Immature natural killer cell (primary cell): ENCODE results near the gene SCYGR6. TPM values are rescaled to one million over a fixed set of nuclear protein-coding genes. Genes with fewer than 3 reads are reported as not detected.
"Not testable (repeated sequence)": the region's sequence is repeated elsewhere in the genome, so short reads cannot be mapped to it uniquely, and the experiment has no call there.

Experiments
- DNase-seq, 3 donors: peaks; one replicate each; pipeline ENCODE4 v3.0.0; 2022; ENCODE audit warnings: mixed read lengths in 1 of 3
- H3K27ac Mint-ChIP-seq, 6 donors: one replicate each; pipeline ENCODE4 v1.8.0; 2020; ENCODE audit warnings: mixed read lengths in 6 of 6, mild to moderate bottlenecking in 5 of 6, inconsistent platforms in 4 of 6, moderate library complexity in 3 of 6
- H3K27me3 Mint-ChIP-seq, 3 donors: one replicate each; pipeline ENCODE4 v1.8.0; 2020 to 2021; ENCODE audit warnings: low read depth in 3 of 3, mild to moderate bottlenecking in 3 of 3, mixed read lengths in 3 of 3, moderate library complexity in 3 of 3, inconsistent platforms in 1 of 3
- H3K36me3 Mint-ChIP-seq, 3 donors: one replicate each; pipeline ENCODE4 v1.8.0; 2020; ENCODE audit warnings: mixed read lengths in 3 of 3, inconsistent platforms in 2 of 3, mild to moderate bottlenecking in 2 of 3
- H3K4me1 Mint-ChIP-seq, 2 donors: one replicate each; pipeline ENCODE4 v1.8.0; 2020; ENCODE audit warnings: inconsistent platforms in 2 of 2, mild to moderate bottlenecking in 2 of 2, mixed read lengths in 2 of 2, moderate library complexity in 1 of 2
- H3K4me3 Mint-ChIP-seq, 5 donors: one replicate each; pipeline ENCODE4 v1.8.0; 2020; ENCODE audit warnings: mild to moderate bottlenecking in 5 of 5, mixed read lengths in 5 of 5, inconsistent platforms in 3 of 5, moderate library complexity in 3 of 5
- H3K9me3 Mint-ChIP-seq, 6 donors: one replicate each; pipeline ENCODE4 v1.8.0; 2020; ENCODE audit warnings: mild to moderate bottlenecking in 6 of 6, mixed read lengths in 6 of 6, inconsistent platforms in 4 of 6, moderate library complexity in 3 of 6
- polyA plus RNA-seq, 3 donors: library from polyadenylated mRNA; unstranded; fragments of 300-500 nt; fragmentation: Illumina TruSeq; gene quantifications; one replicate each; pipeline ENCODE4 v1.2.3, GENCODE V29; 2021

Gene SCYGR6, protein sequence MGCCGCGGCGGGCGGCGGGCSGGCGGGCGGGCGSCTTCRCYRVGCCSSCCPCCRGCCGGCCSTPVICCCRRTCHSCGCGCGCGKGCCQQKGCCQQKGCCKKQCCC
- polyA plus RNA-seq = not detected

DNA sequence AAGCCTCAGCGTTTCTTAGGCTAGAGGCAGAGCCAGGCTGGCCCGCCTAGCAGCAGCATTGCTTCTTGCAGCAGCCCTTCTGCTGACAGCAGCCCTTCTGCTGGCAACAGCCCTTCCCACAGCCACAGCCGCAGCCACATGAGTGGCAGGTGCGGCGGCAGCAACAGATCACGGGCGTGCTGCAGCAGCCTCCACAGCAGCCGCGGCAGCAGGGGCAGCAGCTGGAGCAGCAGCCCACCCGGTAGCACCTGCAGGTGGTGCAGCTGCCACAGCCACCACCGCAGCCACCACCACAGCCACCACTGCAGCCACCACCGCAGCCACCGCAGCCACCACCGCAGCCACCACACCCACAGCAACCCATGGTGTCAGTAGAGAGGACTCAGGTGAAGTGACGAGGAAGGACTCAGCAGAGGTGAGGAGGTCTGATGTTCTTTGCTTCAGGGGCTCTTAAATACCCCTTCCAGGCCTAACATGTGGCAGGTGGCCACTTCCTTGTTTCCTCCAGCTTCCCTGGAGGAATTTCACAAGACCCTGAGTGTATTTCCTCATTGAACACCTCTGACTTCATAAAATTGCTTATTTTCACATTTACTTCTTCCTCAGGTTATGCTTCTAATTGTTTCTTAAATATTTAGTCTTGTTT, at the start of gene SCYGR6:
Gene SCYGR6, minus strand, starts transcription at position 364 of the 646 bp plus-strand sequence. Its CDS starts 0 bp downstream, at position 364.
- no peak for DNase-seq
- no peak within 1 kb of the TSS for H3K4me3 Mint-ChIP-seq
- no peaks in the 10 kb centered on the region for H3K4me1 Mint-ChIP-seq
- no peaks in the 10 kb centered on the region for H3K9me3 Mint-ChIP-seq
- H3K36me3 Mint-ChIP-seq = no peaks in the 10 kb centered on the region
- H3K27ac Mint-ChIP-seq = no peak within 1 kb of the TSS
- peaks cover 0 to 8% (median 4%) of the 10 kb centered on the region in 3 donors for H3K27me3 Mint-ChIP-seq

DNA sequence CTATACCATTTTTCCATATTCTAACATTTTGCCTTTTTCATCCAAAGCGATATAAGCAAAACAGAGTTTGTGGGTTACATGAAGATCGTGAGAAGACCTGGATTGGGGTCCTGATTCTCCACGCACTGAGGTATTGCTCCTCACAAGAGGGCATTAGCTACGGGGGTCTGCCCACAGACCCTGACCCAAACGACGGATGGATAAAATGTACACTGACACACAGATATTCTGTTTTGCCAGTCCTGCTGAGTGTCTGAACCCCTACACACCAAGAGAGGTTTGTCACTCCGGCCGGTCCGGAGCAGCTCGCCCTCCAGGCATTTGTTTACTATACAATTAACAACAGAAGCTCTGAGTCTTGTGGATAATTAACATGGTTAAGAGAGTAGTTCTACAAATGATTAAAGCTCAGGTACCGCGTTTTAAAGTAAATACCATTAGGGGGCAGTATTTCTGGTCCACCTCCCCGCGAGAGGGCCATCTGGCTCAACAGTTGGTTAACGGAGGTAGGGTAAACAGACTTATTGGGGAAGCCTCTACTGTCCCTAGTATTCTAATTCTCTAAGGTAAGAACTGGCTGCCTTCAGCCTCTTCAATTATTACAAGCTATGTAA, 49.6 kb upstream of the SCYGR6 start:
- no peak overlapping the region for H3K4me3 Mint-ChIP-seq

DNA sequence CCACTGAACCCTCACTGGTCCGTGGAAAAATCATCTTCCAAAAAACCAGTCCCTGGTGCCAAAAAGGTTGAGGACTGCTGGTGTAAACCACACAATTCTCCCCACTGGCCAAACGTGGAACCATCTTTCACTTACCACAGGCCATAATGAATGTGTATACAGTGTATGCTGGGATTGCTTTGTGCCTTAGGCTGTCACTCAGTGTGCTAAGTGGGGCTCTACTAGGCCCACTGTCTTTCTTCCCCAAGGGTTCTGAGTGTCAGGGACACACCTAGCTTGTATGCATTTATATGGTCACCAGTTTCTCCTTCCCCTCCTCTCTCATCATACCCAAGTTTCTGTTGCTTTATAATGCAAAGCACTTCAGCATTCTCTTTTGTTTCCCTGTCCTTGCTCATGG, 48.4 kb upstream of the SCYGR6 start:
- no peak for DNase-seq
- Mint-ChIP-seq H3K27me3 (peaks cover 0 to 4% (median 2%) of the 10 kb centered on the region in 3 donors), H3K36me3 (no peaks in the 10 kb centered on the region), H3K4me1 (no peaks in the 10 kb centered on the region), H3K4me3 (no peak overlapping the region), H3K27ac (no peak overlapping the region), H3K9me3 (no peaks in the 10 kb centered on the region)

More for the DNA sequence above, 49.6 kb upstream of the SCYGR6 start:
- Mint-ChIP-seq H3K27me3 (peaks cover 0 to 4% (median 2%) of the 10 kb centered on the region in 3 donors), H3K4me1 (no peaks in the 10 kb centered on the region), H3K36me3 (no peaks in the 10 kb centered on the region), H3K9me3 (no peaks in the 10 kb centered on the region), H3K27ac (no peak overlapping the region)
- DNase-seq = no peak

DNA sequence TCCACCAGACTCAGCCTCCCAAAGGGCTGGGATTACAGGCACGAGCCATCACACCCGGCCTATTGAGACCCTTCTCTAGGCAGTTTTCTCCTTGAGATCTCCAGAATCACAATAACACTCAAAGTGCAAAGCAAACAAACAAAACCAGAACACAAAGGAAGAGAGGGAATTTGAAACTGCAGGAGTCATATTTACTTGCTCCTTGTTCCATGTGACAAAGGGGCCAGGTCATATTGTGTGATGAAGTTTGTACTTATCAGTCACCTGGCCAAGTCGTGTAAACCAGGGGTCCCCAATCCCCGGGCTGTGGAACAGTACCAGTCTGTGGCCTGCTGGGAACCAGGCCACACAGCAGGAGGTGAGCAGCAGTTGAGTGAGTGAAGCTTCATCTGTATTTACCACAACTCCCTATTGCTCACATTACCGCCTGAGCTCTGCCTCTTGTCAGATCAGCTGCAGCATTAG, 47.7 kb upstream of the SCYGR6 start:
- H3K27me3 Mint-ChIP-seq = peaks cover 0 to 4% (median 4%) of the 10 kb centered on the region in 3 donors
- no peaks in the 10 kb centered on the region for H3K9me3 Mint-ChIP-seq
- H3K36me3 Mint-ChIP-seq = no peaks in the 10 kb centered on the region
- no peak overlapping the region for H3K27ac Mint-ChIP-seq
- H3K4me1 Mint-ChIP-seq = no peaks in the 10 kb centered on the region
- no peak for DNase-seq
- no peak overlapping the region for H3K4me3 Mint-ChIP-seq

DNA sequence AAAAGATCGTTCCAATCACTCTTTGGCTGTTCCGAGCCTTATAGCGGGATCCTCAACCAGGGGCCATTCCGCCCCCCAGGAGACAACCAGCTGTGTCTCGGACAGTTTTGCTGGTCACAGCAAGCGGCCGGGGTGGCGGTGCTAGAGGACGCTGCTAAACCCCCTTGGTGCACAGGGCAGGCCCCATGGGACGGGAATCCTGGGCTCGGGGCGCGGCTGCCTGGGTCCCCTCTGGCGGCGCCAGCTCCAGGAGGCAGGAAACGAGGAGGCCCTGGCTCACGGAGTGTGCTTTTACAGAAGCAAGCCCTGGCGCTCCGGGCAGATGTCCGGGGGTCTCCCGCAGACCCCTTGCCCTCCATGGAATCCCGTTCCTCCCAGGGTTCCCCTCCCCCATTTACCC, 43.3 kb upstream of the SCYGR6 start:
- peaks cover 0 to 2% (median 2%) of the 10 kb centered on the region in 3 donors for H3K27me3 Mint-ChIP-seq
- DNase-seq = no peak

DNA sequence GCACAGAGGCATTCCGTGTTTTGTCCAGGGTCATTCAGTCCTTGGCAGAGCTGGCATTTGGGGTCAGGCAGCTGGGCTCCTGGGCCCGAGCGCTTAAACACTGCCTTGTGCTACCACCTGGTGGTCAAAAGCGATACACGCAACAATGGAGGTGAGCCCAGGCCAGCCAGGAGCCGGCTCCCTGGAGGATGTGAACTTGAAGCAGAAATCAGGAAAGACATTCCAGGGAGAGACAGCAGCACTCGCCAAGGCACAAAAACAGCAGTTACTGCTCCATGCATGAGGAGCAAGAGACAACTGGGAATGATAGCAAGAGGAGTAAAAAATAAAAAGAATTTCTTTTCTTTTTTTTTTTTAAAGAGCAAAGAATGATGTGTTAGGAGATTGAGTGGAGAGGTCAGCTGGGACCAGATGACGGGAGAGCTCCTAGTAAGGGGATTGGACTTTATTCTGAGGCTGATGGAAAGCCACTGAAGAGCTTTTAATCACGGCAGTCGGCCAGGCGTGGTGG, 41.9 kb upstream of the SCYGR6 start:
- no peak overlapping the region for H3K27ac Mint-ChIP-seq

More for the DNA sequence above, 43.3 kb upstream of the SCYGR6 start:
- H3K4me3 Mint-ChIP-seq = no peak overlapping the region
- no peaks in the 10 kb centered on the region for H3K36me3 Mint-ChIP-seq
- no peaks in the 10 kb centered on the region for H3K9me3 Mint-ChIP-seq
- H3K4me1 Mint-ChIP-seq = no peaks in the 10 kb centered on the region
- H3K27ac Mint-ChIP-seq = no peak overlapping the region

DNA sequence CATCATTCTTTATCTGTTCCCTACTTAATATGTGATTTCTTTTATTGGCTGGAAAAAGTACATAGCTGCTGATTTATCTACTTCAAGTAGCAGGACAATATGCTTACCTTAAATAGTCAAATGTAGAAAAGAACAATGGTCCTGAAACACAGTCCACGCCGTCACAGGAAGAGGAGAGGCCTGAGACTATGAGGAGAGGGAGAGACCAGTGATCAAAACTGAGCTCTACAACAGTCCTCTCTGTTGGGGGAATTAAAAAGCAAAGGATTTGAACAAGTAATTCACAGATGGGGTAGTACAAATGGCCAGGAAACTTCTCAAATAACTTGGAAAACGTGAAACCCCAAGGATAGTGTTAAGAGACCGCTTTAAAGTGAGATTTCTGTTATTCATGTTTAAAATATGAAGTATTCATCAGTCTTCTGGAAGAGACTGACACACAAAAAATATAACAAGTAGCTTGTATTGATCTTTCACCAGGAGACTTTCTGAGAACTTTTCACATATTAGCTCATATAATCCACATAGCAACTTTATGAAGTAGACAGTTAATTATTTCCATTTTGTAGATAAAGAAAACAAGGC, 41.3 kb upstream of the SCYGR6 start:
- no peak overlapping the region for H3K27ac Mint-ChIP-seq
- H3K4me1 Mint-ChIP-seq = no peaks in the 10 kb centered on the region
- H3K27me3 Mint-ChIP-seq = peaks cover 0 to 2% (median under 1%) of the 10 kb centered on the region in 3 donors
- peak in 1 of 3 donors; percentile 1 for DNase-seq
- no peaks in the 10 kb centered on the region for H3K36me3 Mint-ChIP-seq
- no peaks in the 10 kb centered on the region for H3K9me3 Mint-ChIP-seq
- H3K4me3 Mint-ChIP-seq = no peak overlapping the region

More for the DNA sequence above, 41.9 kb upstream of the SCYGR6 start:
- DNase-seq = peak in 2 of 3 donors; percentile 17 to 20
- Mint-ChIP-seq H3K9me3 (no peaks in the 10 kb centered on the region), H3K4me3 (no peak overlapping the region), H3K4me1 (no peaks in the 10 kb centered on the region), H3K27me3 (peaks cover 0 to 2% (median 2%) of the 10 kb centered on the region in 3 donors), H3K36me3 (no peaks in the 10 kb centered on the region)

DNA sequence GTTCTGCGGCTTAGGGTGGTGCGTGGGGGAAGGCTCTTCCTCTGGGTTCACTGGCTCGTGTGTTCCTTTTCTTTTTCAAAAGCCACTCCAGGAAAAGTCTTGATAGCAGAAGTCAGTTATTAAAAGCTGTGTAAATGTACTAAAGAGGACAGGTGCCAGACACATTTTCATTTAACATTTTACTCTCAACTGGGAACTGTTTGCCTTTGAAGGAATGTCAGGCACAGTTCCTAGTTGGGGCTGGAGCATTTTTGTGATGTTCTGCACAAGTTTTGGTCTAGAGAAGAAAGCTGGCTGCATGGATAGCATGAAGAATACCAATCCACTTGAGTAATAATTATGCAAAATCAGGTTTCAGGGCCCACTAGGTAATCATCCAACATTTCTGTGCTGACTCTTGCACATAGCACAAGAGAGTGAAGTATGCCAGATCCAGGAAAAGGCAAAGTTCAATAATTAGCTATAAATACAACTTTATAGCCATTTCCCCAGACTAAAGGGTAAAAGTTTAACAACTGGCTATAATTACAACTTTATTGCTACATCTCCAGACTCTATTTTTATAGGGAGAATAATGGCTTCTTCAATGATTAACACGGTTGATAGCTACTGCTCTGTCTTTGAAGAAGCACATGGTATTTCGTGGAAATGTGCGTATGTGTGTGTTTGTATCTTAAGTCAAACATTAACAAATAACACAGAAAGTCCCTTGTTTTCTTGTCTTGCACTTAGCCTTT, 37.4 kb upstream of the SCYGR6 start:
- H3K27me3 Mint-ChIP-seq = peaks cover 0 to 2% (median 0%) of the 10 kb centered on the region in 3 donors

DNA sequence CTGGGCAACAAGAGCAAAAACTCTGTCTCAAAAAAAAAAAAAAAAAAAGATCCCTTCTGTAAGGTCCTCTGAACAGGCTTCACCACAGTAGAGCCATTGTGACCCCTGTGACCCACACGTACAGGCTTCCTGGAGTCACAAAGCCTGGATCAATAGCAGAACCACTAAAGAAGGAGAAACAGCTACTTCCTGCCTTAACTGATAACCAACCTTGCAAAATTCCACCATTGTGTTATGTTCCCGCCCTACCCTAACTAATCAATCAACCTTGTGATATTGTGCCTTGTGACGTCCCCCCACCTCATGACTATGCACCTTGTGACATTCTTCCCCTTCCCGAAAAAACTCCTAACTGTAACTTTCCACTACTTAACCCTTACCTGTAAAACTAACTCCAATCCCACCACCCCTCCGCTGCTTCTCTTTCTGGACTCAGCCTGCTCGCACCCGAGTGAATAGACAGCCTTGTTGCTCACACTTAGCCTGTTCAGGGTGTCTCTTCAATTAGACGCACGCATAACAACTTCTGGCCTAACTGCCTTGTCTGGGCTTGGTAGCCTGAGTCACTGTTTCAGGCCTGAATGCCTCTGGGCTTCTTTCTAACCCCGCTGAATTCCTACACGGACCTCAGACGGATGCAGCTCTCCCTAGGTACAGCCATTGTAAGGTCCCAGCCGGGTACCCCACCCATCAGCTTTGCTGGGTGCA, 35.0 kb upstream of the SCYGR6 start:
- no peak overlapping the region for H3K4me3 Mint-ChIP-seq
- DNase-seq = no peak
- H3K27ac Mint-ChIP-seq = no peak overlapping the region
- H3K36me3 Mint-ChIP-seq = no peaks in the 10 kb centered on the region
- no peaks in the 10 kb centered on the region for H3K4me1 Mint-ChIP-seq
- H3K27me3 Mint-ChIP-seq = peaks cover 0 to 6% (median 2%) of the 10 kb centered on the region in 3 donors
- H3K9me3 Mint-ChIP-seq = no peaks in the 10 kb centered on the region

More for the DNA sequence above, 37.4 kb upstream of the SCYGR6 start:
- H3K36me3 Mint-ChIP-seq = no peaks in the 10 kb centered on the region
- H3K9me3 Mint-ChIP-seq = no peaks in the 10 kb centered on the region
- H3K4me3 Mint-ChIP-seq = no peak overlapping the region
- no peak for DNase-seq
- no peaks in the 10 kb centered on the region for H3K4me1 Mint-ChIP-seq
- no peak overlapping the region for H3K27ac Mint-ChIP-seq

DNA sequence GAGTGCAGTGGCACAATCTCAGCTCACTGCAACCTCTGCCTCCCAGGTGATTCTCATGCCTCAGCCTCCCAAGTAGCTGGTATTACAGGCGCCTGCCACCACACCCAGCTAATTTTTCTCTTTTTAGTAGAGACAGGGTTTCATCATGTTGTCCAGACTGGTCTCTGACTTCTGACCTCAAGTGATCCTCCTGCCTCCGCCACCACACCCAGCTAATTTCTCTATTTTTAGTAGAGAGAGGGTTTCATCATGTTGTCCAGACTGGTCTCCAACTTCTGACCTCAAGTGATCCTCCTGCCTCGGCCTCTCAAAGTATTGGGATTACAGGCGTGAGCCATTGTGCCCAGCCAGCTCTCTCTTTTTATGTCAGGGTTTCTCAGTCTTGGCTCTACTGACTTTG, 31.7 kb upstream of the SCYGR6 start:
- H3K27ac Mint-ChIP-seq, H3K4me1 Mint-ChIP-seq, H3K9me3 Mint-ChIP-seq: not testable (repeated sequence)

DNA sequence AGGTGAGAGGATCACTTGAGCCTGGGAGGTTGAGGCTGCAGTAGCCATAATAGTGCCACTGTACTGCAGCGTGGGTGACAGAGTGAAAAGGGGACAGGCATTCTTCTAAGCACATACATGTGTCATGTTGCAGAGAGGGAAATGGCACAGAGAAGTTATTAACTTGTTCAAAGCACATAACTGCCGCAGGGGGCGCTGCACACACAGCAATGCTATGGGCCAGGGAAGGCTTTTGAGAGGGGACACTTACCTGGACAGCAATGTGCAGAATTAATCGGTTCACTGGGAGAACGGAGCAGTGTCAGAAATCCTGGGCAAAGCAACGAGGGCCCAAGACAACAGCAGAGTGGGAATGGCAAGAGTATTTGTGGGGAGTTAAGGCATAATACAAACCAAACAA, 23.5 kb upstream of the SCYGR6 start:
- Mint-ChIP-seq H3K9me3 (peaks cover 0 to 4% (median 0%) of the 10 kb centered on the region in 6 donors), H3K4me1 (no peaks in the 10 kb centered on the region), H3K27ac (no peak overlapping the region), H3K27me3 (peaks cover 2 to 10% (median 3%) of the 10 kb centered on the region in 3 donors), H3K4me3 (no peak overlapping the region), H3K36me3 (no peaks in the 10 kb centered on the region)
- DNase-seq = no peak

More for the DNA sequence above, 31.7 kb upstream of the SCYGR6 start:
- not testable (repeated sequence) for H3K36me3 Mint-ChIP-seq, DNase-seq, H3K27me3 Mint-ChIP-seq, H3K4me3 Mint-ChIP-seq

DNA sequence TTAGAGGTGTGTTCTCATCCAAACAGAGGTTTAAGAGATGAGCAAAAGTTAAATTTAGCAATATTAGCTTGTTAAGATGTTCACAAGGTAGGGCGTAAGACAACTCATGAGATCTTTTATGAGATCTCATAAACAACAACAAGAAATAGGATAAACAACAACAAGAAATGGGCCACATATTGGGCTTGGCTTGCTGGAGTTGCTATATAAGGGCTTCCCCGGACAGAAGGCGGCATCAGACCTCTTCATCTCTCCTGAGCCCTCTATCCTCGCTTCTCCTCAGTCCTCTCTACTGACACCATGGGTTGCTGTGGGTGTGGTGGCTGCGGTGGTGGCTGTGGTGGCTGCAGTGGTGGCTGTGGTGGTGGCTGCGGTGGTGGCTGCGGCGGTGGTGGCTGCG, 21.0 kb upstream of the SCYGR6 start, which contains the start of gene SCYGR8:
Gene SCYGR8, plus strand, starts transcription at position 301 of the 400 bp plus-strand sequence. Its CDS starts 0 bp downstream, at position 301.
- H3K27me3 Mint-ChIP-seq = peaks cover 2 to 8% (median 3%) of the 10 kb centered on the region in 3 donors
- H3K4me3 Mint-ChIP-seq = no peak within 1 kb of the TSS
- H3K27ac Mint-ChIP-seq = no peak within 1 kb of the TSS
- DNase-seq = no peak
- H3K9me3 Mint-ChIP-seq = peaks cover 0 to 4% (median 0%) of the 10 kb centered on the region in 6 donors
- no peaks in the 10 kb centered on the region for H3K36me3 Mint-ChIP-seq
- no peaks in the 10 kb centered on the region for H3K4me1 Mint-ChIP-seq

DNA sequence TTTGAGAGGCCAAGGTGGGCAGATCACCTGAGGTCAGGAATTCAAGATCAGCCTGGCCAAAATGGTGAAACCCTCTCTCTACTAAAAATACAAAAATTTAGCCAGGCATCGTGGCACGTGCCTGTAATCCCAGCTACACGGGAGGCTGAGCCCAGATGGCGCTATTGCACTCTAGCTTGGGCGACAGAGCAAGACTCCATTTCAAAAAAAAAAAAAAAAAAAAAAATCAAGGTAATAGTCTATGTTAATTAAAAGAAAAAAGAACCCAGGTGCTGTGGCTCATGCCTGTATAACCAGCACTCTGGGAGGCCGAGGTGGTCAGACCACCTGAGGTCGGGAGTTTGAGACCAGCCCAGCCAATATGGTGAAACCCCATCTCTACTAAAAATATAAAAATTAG, 16.1 kb upstream of the SCYGR6 start:
- not testable (repeated sequence) for H3K4me3 Mint-ChIP-seq, H3K27me3 Mint-ChIP-seq, H3K4me1 Mint-ChIP-seq, H3K9me3 Mint-ChIP-seq, DNase-seq, H3K36me3 Mint-ChIP-seq, H3K27ac Mint-ChIP-seq
